HG02943 (cell line): ENCODE results near the gene COPS3.
"Not testable (repeated sequence)": the region's sequence is repeated elsewhere in the genome, so short reads cannot be mapped to it uniquely, and the experiment has no call there.

ENCODE experiments used
- ATAC-seq: cut with Tn5 transposase; IDR thresholded peaks from one replicate; pipeline ENCODE4 v1.9.1; 2021; ENCODE audit warnings: mild to moderate bottlenecking, low read depth, moderate library complexity; ENCODE audit not compliant: unreplicated experiment

COPS3 gene

GRCh38 chr17:17303010-17303846 lies 22.2 kb upstream of the COPS3 start, which contains the start of gene NT5M:
NT5M (plus strand) TSS chr17:17303373; CDS start chr17:17303551, 178 bp downstream.
- no peak for ATAC-seq

GRCh38 chr17:17301659-17302058 lies 20.6 kb upstream of the COPS3 start:
- ATAC-seq, result not testable (repeated sequence)

GRCh38 chr17:17300624-17301568 lies 19.9 kb upstream of the COPS3 start:
- no peak for ATAC-seq

GRCh38 chr17:17298108-17298507 lies 17.1 kb upstream of the COPS3 start:
- ATAC-seq, result no peak

- ATAC-seq, result no peak
These were observed 16.2 kb upstream of the COPS3 start for GRCh38 chr17:17297217-17297616.

GRCh38 chr17:17295141-17295540 lies 14.1 kb upstream of the COPS3 start:
- ATAC-seq, result no peak

GRCh38 chr17:17289701-17290100 lies 8.7 kb upstream of the COPS3 start:
- ATAC-seq, result no peak

GRCh38 chr17:17289086-17289485 lies 8.0 kb upstream of the COPS3 start:
- ATAC-seq, result no peak

GRCh38 chr17:17285951-17286350 lies 4.9 kb upstream of the COPS3 start:
- no peak for ATAC-seq

- no peak for ATAC-seq
These were observed 1.7 kb downstream of the COPS3 start for GRCh38 chr17:17279316-17279715.

- ATAC-seq, result not testable (repeated sequence)
These were observed 3.6 kb downstream of the COPS3 start for GRCh38 chr17:17277431-17277830.

- ATAC-seq, result no peak
These were observed 5.1 kb downstream of the COPS3 start for GRCh38 chr17:17275971-17276370.

GRCh38 chr17:17269926-17270773 lies 10.9 kb downstream of the COPS3 start:
- no peak for ATAC-seq

- ATAC-seq, result no peak
These were observed 16.6 kb downstream of the COPS3 start for GRCh38 chr17:17264430-17264829.

GRCh38 chr17:17258998-17259397 lies 22.0 kb downstream of the COPS3 start:
- no peak for ATAC-seq

GRCh38 chr17:17258011-17258410 lies 23.0 kb downstream of the COPS3 start:
- no peak for ATAC-seq

- no peak for ATAC-seq
These were observed 24.7 kb downstream of the COPS3 start for GRCh38 chr17:17256316-17256715.

GRCh38 chr17:17255689-17256088 lies 25.4 kb downstream of the COPS3 start:
- not testable (repeated sequence) for ATAC-seq

GRCh38 chr17:17254036-17254435 lies 27.0 kb downstream of the COPS3 start:
- ATAC-seq, result no peak

- ATAC-seq, result no peak
These were observed 27.6 kb downstream of the COPS3 start for GRCh38 chr17:17253406-17253805.
